Midbrain (tissue), 1 donor: ENCODE results near the gene RBM11.
"Not testable (repeated sequence)": the region's sequence is repeated elsewhere in the genome, so short reads cannot be mapped to it uniquely, and the experiment has no call there.

Experiments used
- DNase-seq: peaks from one replicate; lab custom pipeline; 2025; lab: John Stamatoyannopoulos, UW

The RBM11 gene, protein sequence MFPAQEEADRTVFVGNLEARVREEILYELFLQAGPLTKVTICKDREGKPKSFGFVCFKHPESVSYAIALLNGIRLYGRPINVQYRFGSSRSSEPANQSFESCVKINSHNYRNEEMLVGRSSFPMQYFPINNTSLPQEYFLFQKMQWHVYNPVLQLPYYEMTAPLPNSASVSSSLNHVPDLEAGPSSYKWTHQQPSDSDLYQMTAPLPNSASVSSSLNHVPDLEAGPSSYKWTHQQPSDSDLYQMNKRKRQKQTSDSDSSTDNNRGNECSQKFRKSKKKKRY

DNA sequence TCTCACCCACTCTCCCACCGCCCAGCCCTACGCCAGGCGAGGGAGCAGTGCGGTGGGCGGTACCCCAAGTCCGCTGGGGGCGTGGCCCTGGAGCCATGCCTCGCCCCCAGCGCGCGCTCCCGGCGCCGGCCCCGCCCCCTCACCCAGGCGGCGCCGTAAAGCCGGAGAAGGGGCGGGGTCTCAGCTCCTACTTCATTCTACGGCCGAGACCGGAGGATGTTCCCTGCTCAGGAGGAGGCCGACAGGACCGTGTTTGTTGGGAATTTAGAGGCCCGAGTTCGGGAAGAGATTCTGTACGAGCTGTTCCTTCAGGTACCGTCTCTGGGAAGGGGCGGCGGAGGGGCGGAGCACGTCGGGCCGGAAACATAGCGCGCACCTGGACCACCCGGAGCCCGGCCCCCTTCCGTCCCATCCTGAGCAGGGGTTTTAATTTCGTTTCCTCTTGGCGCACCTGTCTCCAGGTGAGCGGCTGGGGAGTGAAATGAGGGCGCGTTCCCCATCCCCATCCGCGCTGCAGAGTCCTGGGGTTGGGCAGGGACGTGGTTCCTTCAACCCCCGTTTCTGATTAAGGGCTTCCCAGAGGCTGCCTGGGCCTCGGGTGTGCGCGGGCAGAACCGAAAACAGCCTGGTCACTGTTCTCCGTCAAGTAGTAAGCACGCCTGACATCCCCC lies at the start of gene RBM11:
Gene RBM11 (plus strand): TSS at position 187 of the 671 bp plus-strand sequence. CDS start 30 bp downstream, at position 217.
- peak; percentile 67 for DNase-seq

DNA sequence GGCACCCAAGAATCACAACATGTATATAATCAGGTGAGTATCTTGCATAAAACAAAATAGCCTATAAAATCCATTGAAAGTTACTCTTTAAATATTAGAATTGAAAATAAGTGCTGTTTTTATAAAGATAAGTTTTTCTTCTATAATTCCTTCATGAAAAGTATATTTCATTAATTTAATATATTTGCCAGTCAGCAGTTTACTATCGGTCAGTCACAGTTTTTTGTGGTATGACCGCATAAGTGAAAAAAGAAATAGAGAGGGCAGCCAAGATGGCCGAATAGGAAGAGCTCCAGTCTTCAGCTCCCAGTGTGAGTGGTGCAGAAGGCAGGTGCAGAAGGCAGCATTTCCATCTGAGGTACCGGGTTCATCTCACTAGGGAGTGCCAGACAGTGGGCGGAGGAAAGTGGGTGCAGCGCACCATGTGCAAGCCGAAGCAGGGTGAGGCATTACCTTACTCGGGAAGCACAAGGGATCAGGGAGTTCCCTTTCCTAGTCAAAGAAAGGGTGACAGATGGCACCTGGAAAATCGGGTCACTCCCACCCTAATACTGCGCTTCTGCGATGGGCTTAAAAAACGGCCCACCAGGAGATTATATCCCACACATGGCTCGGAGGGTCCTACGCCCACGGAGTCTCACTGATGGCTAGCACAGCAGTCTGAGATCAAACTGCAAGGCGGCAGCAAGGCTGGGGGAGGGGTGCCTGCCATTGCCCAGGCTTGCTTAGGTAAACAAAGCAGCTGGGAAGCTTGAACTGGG lies 49.3 kb upstream of the RBM11 start:
- not testable (repeated sequence) for DNase-seq

DNA sequence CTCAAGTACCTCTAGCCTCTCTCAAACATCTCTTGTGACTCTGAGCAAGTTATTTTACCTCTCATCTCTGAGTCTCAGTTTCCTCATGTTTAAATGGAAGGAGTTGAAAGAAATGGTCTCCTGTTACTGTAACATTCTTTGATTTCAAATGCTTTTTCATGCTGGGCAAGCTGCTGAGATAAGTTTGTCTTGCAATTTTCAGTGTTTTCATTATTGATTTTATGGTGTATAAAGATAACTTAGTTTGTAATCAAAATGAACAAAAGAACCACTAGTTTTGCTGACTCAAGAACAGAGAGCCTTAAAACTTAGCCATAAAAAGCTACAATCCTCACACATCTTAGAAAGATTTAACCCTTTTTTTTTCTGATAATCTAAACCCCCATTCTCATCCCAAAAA lies 9.7 kb upstream of the RBM11 start:
- DNase-seq, result no peak

DNA sequence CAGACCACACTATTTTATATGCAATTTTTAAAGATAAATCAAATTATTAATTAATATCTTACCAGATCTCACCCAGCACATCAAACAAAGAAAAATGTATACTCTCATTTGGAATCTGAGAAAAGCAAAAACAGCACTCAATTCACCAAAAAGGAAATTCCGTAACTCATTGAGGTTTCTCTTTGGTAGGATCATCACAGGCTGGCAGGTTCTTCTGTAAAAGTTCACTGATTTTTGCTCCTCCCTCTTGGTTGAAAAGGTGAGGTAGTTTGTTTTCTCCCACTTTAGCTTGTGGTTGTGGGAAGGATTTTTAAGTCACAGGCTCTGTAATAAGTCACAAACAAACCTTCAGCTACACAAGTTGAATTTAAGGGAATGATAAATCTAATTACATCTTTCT lies 5.2 kb upstream of the RBM11 start, which contains the start of gene LIPI:
Gene LIPI (minus strand): TSS at position 218 of the 400 bp plus-strand sequence. CDS start 110 bp downstream, at position 108.
- no peak for DNase-seq

DNA sequence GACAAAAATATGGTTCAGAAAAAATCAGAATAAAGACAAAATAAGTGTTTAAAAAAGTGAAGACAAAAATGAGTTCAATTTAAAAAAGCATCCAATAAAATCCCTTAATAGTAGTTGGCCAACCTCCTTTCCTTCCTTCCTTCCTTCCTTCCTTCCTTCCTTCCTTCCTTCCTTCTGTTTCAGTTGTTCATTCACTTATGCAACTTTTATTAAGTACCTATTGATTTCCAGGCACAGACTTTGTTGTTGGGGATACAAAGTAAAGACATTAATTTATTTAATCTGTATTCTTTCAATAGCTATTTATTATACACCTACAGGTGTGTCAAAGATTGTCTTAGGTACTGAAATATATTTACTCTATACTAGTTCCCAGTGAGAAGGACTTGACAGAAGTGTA lies 2.8 kb upstream of the RBM11 start:
- DNase-seq, result no peak

DNA sequence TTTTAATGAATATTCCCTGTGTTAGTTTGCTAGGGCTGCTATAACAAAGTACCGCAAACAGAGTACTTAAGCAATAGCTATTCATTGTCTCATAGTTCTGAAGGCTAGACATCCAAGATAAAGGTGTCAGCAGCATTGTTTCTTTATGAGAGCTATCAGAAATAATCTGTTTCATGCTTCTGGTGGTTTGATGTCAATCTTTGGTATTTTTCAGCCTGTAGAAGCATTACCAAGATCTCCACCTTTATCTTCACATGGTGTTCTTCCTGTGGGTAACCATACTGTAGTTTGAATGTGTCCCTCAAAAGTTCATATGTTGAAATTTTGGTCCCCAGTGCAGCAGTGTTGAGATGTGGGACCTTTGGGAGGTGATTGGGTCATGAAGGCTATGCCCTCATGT lies 7.4 kb downstream of the RBM11 start:
- DNase-seq, result no peak

DNA sequence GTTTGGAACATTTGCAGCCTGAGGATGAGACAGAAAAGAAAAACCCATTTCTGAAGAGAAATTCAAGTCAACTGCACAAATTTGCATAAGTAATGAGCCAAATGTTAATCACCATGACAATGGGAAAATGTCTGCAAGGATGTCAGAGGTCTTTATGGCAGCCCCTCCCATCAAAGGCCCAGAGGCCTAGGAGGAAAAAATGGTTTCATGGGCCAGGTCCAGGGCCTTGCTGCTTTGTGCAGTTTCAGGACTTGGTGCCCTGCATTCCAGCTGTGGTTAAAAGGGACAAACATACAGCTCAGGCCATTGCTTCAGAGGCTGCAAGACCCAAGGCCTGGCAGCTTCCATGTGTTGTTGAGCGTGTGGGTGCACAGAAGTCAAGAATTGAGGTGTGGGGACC lies 13.4 kb downstream of the RBM11 start:
- DNase-seq, result no peak

DNA sequence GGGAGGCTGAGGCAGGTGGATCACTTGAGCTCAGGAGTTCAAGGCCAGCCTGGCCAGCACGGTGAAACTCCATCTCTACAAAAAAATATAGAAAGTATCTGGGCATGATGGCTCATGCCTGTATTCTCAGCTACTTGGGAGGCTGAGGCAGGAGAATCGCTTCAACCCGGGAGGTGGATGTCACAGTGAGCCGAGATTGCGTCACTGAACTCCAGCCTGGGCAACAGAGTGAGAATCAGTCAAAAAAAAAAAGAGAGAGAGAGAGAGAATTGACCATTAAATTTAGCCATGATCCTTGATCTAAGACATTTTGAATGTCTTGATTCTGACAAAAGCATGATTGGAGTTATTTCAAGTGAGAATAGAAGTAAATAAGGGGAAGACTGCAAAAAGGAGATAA lies 19.1 kb downstream of the RBM11 start:
- DNase-seq, result no peak

DNA sequence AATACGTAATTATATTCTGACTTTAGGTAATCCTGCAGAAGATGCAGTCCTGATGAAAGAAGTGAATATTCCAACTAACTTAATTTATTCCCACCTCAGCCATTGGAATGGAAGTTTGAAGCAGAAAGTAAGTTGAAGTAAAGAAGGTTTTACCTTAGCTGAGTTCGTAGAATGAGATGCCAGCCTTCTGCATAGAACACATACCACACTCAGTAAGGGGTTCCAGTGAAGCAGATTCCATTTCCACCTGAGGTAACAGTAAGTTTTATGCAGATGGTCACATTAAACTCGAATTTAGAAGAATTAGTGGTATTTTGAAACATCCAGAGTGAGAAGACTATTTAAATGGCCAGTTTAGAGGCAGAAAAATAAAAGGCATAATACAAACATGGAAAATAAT lies 20.2 kb downstream of the RBM11 start:
- no peak for DNase-seq

DNA sequence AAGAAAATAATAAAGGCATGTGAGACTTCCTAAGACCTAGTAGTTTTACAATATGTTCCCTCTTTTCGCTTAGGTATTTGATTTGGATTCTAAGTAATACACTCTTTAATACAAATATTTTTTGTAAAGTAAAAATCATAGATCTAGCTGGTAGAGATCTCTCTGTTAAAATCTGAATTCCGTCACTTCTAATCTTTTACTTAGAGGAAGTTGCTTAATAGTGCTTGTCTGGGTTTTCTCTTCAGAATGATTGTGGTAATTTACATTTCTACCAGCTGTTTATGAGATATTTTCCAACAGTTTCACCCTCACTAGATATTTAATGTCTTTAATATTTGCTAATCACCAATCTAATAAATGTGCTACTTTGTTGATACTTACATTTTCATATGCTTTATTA lies 23.3 kb downstream of the RBM11 start:
- DNase-seq, result no peak

DNA sequence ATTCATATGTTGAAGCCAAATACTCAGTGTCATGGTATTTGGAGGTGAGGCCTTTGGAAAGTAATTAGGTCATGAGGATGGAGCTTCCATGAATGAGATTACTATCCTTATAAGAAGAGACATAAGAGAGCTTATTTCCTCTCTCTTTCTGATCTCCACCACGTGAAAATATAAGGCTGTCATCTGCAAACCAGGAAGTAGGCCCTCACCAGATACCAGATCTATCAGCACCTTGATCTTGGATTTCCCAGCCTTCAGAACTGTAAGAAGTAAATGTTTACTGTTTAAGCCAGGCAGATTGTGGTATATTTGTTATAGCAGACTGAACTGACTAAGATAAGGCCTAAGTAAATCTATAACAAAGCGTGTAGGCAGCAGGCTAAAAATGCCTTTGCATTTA lies 25.3 kb downstream of the RBM11 start:
- no peak for DNase-seq

DNA sequence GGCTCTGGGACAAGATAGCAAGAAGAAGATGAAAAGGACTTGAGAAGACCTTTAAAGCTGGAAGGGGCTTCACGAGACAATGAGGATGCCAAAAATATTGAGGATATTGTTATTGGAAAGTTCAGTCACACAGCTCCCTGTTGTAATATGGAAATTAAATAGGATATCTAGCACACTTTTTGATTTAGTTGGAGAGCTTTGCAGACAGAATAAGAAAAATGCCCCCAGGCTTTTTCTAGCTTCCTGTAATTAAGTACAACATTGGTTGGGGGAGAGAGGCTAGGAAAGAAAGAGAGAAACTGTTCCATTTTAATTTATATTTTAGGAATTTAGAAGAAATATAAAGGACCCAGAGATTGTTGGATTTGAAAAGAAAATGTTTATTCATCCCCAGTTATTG lies 27.5 kb downstream of the RBM11 start:
- no peak for DNase-seq

DNA sequence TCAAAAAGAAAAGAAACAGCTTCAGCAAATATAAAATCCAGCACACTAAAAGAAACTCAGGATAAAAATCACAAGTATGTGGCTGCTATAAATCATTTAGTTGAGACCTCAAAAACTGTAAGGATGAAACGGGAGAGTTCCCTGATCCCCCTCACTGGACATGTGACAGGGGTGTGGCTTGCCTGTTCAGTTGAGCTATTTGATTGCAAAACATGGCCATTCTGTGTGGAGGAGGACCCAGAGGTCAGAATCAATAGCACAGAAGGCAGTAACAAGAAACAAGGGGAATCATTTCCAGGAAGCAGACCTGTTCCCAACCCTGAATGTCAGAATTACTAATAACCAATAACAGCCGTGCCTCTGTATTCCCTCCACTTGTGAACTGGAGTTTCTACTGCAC lies 27.9 kb downstream of the RBM11 start:
- no peak for DNase-seq

DNA sequence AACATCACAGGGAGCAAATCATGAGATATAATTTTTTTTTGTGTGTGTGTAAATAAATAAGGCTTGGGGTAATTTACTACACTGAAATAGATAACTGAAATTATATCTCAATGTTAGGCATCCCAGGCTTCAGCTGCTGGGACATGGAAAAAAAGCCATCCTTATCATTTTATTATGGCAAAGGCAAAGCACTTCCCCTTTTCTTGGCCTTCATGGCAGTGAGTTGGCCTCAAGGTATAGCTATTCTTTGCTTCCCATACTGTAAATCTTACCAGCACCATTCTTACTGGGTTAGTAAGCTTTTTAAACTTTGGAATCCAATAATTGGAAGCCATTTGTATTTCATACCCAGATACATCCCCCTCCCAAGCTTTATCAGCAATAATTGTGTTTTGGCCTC lies 29.0 kb downstream of the RBM11 start:
- DNase-seq, result no peak

DNA sequence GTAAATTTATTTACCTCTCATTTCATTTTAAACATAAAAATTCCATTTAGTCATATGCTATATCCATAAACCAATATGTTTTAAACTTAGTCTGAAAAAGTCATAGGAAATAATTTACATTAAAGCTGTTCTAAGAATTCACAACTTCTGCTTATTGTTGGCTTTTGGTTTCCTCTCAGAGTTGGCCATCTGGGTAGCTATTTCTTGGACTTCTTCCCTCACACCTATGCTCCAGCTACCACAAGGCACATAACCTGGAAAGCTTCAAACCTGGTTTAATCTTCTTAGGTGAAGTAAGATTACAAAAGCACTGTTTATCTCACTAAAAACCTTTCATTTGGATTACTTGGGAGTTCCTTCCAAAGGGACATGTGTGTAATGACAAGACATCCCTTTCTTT lies 29.8 kb downstream of the RBM11 start:
- DNase-seq, result no peak

DNA sequence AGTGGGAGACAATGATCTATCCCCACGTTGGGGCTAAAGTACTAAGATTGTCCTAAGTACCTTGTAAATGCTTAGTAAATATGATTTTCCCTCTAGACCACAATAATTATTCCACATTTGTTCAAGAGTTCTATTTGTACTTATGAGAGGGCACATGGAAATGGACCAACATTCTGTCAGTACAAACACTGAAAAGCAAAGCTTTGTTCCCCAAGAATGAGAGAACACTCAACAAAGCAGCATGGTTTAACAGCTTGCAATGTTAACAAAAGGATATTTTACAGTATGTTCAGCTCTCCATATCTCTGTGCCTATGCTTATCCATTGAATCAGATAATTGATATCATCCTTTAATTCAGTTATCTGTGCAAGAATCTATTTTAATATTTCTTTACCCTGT lies 35.4 kb downstream of the RBM11 start:
- DNase-seq, result peak; percentile 16

DNA sequence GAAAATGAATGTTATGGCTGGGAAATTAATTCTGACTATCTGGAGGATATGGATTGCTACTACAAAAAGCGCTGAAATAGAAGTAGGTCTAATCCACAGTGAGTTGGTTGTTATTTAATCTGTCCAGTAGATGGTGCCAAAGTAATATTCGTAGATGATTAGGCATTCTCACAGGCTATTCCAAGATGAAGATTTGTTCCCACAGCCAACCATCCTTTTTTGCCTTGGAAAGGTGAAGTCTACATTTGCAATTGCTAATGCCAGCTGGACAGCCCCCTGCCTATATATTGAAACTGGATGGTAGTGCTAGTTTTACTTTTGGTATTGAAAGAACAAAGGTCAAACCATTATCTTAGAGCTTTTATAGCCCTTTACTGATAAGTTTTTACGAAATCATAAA lies 43.8 kb downstream of the RBM11 start:
- peak; percentile 72 for DNase-seq

DNA sequence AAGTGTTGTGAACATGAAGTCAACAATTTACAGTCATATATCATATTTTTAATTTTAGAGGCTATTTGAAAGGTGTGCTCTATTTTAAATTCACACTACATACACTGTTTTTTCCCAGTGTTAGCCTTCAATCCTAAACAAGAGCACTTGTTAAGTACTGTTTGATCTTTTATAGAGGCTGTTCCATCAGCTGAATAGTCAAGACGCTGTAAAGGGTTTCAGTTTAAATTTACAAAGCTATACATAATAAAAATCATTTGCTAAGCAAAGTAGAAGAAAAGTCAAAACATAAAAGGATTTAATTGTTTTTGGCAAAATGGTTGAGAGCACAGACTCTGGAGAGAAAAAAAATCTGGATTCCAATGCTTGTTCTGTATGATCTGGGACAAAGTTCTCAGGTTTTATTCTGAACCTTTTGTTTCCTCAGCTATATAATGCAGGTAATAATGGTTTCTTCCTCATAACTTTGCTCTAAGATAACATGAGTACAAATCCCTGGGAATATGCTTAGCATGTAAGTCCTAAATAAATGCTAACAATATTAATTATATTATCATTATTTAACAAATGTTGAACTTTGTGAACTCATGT lies 44.3 kb downstream of the RBM11 start:
- DNase-seq, result no peak

DNA sequence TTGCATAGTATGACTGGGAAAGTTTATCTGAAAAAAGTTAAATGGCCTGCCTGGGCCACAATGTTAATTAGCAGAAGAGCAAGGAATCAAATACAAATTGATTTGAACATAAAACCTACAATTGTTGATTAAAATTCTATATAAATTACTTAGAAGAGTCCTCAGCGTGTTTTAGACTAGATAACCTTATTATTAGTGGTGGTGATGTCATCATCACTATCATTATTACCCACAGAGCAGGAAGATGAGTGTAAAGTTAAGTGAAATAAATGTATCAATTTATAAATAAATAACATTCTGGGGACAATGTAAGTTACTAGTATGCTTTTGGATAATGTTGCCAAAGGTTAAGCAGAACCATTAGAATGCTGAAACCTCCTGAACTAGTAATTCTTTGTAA lies 46.1 kb downstream of the RBM11 start:
- no peak for DNase-seq

DNA sequence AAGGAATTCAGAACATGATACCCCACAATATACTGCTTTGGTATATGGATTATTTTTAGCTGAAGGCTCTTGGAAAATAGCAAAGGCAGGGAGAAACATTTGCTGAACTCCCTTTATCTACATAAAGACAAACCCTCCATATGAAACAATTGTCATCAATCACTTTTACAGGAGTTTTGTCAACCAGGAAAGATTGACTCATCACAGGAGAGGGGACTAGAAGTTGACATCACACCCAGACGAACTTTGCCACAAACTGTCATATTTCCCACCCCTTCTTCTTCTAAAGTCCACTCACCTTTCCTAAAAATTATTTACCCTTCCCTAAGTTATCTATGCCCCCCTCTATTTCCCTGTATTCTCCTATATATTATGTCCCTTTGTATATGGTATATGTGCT lies 47.9 kb downstream of the RBM11 start:
- DNase-seq, result no peak

DNA sequence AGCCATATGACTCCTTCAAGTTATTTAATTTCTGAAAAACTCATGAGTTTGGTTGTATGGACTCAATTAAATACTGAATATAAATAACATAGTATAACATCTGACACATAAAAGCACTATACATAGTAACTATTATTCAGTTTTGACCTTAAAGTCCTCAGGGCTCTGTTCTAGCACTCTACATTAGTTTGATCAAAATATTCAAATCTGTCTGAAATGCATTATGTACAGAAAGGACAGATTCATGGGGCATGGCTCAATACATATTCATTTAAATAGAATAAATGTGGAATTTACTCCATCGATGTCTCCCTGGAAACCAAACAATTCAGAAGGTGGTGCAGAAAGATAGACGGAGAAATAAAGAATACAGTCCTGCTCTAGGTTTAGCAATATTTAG lies 49.1 kb downstream of the RBM11 start:
- no peak for DNase-seq

DNA sequence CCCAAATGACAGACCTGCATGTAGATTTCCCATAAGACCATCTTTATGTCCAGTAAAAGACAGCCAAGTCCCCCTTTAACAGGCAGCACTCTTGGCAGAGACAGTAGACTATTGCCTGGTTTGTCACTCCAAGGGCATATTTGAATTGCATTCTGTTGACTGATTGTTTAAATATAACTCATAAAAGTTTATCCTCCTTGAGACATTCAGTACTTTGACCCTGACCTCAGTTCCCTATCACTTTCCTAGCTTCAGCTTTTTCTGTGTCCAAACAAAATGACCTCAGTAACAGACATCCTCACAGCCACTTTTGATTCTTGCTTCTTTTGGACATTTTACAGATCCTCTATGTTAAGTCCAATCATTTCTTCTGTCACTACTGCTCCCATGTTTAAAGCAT lies 51.1 kb downstream of the RBM11 start:
- no peak for DNase-seq

DNA sequence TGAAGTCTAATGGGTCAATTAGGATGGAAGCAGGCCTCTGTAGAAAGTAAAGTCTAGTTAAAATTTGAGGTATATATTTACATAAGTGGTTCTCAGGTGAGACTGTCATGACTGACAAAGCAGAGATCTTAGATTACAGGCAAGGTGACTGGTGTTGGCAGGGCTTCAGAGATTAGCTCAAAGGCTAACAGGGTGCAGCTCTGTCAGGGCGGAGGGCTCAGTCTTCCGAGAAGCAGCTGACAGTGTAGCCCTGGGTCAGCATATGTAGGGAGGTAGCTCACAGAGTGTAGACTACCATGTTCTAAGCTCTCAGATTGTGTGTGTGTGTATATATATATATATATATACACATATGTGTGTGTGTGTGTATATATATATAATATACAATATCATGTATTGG lies 54.7 kb downstream of the RBM11 start:
- no peak for DNase-seq
